Mesendoderm (in vitro differentiated cells): ENCODE results near the gene ASB13.

Source experiments
- DNase-seq: peaks from one replicate; pipeline ENCODE4 v3.0.0; 2013
- H2AK5ac ChIP-seq: 2 replicates; pipeline ENCODE4 v1.6.1; 2013; ENCODE audit warnings: low read length, inconsistent platforms
- H2BK120ac ChIP-seq: 2 replicates; pipeline ENCODE4 v1.6.1; 2013; ENCODE audit warnings: low read depth, mild to moderate bottlenecking, low read length, moderate library complexity, mixed read lengths
- H2BK15ac ChIP-seq: replicated peaks from 2 replicates; pipeline ENCODE4 v1.6.1; 2013; ENCODE audit warnings: low read depth, mild to moderate bottlenecking, moderate library complexity
- H2BK5ac ChIP-seq: 2 replicates; pipeline ENCODE4 v1.6.1; 2013; ENCODE audit warnings: low read length, inconsistent platforms
- H3K18ac ChIP-seq: 2 replicates; pipeline ENCODE4 v1.6.1; 2013; ENCODE audit warnings: mild to moderate bottlenecking, low read length, mixed read lengths
- H3K23ac ChIP-seq: one replicate; pipeline ENCODE4 v1.6.1; 2013; ENCODE audit warnings: low read length
- H3K27ac ChIP-seq: 2 replicates; pipeline ENCODE4 v1.5.1; 2013; ENCODE audit warnings: low read depth, mild to moderate bottlenecking, inconsistent platforms, low read length, moderate library complexity
- H3K27me3 ChIP-seq: 2 replicates; pipeline ENCODE4 v1.6.1; 2013; ENCODE audit warnings: low read length, control low read depth, mild to moderate bottlenecking, inconsistent platforms; ENCODE audit not compliant: insufficient read depth, poor library complexity
- H3K36me3 ChIP-seq: 2 replicates; pipeline ENCODE4 v1.6.1; 2013; ENCODE audit warnings: low read length, inconsistent platforms; ENCODE audit not compliant: control insufficient read depth, insufficient read depth
- H3K4ac ChIP-seq: one replicate; pipeline ENCODE4 v1.6.1; 2013; ENCODE audit warnings: low read depth, mild to moderate bottlenecking, low read length, moderate library complexity
- H3K4me1 ChIP-seq: 2 replicates; pipeline ENCODE4 v1.6.1; 2013; ENCODE audit warnings: low read depth, low read length, inconsistent platforms; ENCODE audit not compliant: control insufficient read depth
- H3K4me2 ChIP-seq: 2 replicates; pipeline ENCODE4 v1.6.1; 2013; ENCODE audit warnings: low read length
- H3K4me3 ChIP-seq: 2 replicates; pipeline ENCODE4 v1.5.1; 2013; ENCODE audit warnings: mild to moderate bottlenecking, low read length
- H3K56ac ChIP-seq: one replicate; pipeline ENCODE4 v1.6.1; 2013; ENCODE audit warnings: low read length
- H3K79me1 ChIP-seq: 2 replicates; pipeline ENCODE4 v1.6.1; 2013; ENCODE audit warnings: low read length, inconsistent platforms
- H3K79me2 ChIP-seq: 2 replicates; pipeline ENCODE4 v1.6.1; 2013; ENCODE audit warnings: mild to moderate bottlenecking, low read length; ENCODE audit not compliant: control insufficient read depth, insufficient read depth
- H3K9ac ChIP-seq: 2 replicates; pipeline ENCODE4 v1.6.1; 2013; ENCODE audit warnings: low read length, inconsistent platforms
- H4K5ac ChIP-seq: one replicate; pipeline ENCODE4 v1.6.1; 2013; ENCODE audit warnings: low read length
- H4K8ac ChIP-seq: one replicate; pipeline ENCODE4 v1.6.1; 2013; ENCODE audit warnings: low read depth, mild to moderate bottlenecking, control low read depth, low read length, moderate library complexity
- WGBS: extraction: QIAGEN DNeasy Blood & Tissue Kit; methylation state at CpG from one replicate; pipeline ENCODE4 v1.1.7; 2013; ENCODE audit warnings: low lambda C conversion rate, missing lambda C conversion rate; ENCODE audit not compliant: insufficient coverage; ENCODE audit errors: extremely low coverage; 5-methylcytosine and 5-hydroxymethylcytosine counted together

The ASB13 gene

DNA sequence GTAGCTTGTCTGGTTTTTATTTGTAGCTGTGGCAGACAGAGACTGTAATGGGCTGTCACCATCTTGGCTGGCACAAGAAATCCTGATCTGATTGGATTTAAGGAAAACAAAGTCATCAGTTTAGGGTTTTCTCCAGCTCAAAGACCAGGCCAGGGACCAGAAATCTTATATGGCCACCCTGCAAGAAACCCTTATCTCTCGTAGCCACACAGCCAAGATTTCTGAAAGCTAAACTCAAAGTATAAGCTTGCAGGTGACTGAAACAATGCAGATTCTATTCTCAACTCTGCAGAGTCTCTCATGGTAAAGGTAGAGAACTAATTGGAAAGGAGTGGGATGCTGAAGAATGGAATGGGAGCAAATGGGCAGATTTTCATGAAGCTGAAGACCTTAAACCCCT lies 3.2 kb upstream of the ASB13 start:
- Histone ChIP-seq H3K27ac (no peak overlapping the region), H4K5ac (no peak overlapping the region), H3K18ac (no peak overlapping the region), H3K79me2 (no peaks in the 10 kb centered on the region), H3K27me3 (no peaks in the 10 kb centered on the region), H4K8ac (no peak overlapping the region), H3K4me3 (no peak overlapping the region), H2AK5ac (no peak overlapping the region), H3K36me3 (no peaks in the 10 kb centered on the region), H2BK5ac (no peak overlapping the region), H3K9ac (no peak overlapping the region), H3K4ac (no peak overlapping the region), H3K23ac (no peak overlapping the region), H2BK15ac (no peak overlapping the region), H3K4me1 (peaks cover 2% of the 10 kb centered on the region), H3K56ac (no peak overlapping the region), H3K79me1 (peaks cover 2% of the 10 kb centered on the region), H2BK120ac (no peak overlapping the region), H3K4me2 (no peak overlapping the region)
- DNase-seq = no peak
- WGBS = no CpG with 5 or more reads among the region's 1 CpG

GRCh38 chr10:5668429-5668828 lies 2.0 kb upstream of the ASB13 start:
- Histone ChIP-seq H3K79me1 (peaks cover 2% of the 10 kb centered on the region), H3K4me3 (no peak overlapping the region), H4K8ac (no peak overlapping the region), H4K5ac (no peak overlapping the region), H2BK120ac (no peak overlapping the region), H3K36me3 (no peaks in the 10 kb centered on the region), H3K27ac (no peak overlapping the region), H3K9ac (no peak overlapping the region), H2BK5ac (no peak overlapping the region), H2AK5ac (no peak overlapping the region), H3K23ac (no peak overlapping the region), H2BK15ac (no peak overlapping the region), H3K4ac (no peak overlapping the region), H3K27me3 (no peaks in the 10 kb centered on the region), H3K4me1 (peaks cover 2% of the 10 kb centered on the region), H3K56ac (no peak overlapping the region), H3K4me2 (no peak overlapping the region), H3K79me2 (no peaks in the 10 kb centered on the region), H3K18ac (no peak overlapping the region)
- no CpG with 5 or more reads among the region's 4 CpGs for whole genome bisulfite sequencing
- DNase-seq = no peak

DNA sequence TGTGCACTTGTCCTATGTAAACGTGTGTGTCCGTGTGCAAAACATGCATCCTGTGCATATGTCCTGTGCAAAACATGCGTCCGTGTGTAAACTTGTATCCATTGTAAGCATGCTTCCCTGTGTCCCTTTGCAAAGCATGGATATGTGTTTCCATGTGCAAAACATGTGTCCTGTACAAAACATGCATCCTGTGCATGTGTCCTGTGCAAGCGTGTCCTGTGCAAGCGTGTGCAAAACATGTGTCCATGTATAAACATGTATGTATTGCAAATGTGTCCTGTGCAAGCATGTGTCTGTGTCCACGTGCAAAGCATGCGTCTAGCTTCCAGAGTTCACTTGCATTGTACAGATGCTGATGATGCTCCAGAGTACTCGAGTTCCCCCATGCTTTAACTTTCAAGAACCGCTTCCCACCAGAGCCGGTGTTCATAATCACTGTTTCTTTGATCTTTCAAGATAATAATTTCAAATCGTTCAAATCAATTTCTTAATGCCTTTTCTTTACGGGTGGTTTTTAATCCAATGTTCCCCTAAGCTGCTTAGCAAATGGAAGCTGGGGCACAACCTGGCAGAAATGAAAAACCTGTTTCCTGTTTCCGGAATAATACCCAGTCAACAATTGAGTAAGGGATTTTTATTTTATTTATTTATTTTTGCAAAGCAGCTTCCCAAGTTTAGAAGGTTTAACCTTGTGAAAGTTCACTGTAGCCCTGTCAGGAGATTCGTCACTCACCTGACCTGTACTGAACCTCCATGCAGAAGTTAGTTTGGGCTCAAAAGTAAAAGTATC lies 641 bp upstream of the ASB13 start:
- no peak overlapping the region for H3K4ac ChIP-seq
- H3K27ac ChIP-seq = no peak overlapping the region
- DNase-seq = no peak
- peak overlapping the region; percentile 61 for H3K4me3 ChIP-seq
- H3K36me3 ChIP-seq = no peaks in the 10 kb centered on the region
- no peaks in the 10 kb centered on the region for H3K79me2 ChIP-seq
- H3K4me1 ChIP-seq = peaks cover 2% of the 10 kb centered on the region
- H2BK5ac ChIP-seq = no peak overlapping the region
- no peak overlapping the region for H2BK120ac ChIP-seq
- H3K18ac ChIP-seq = no peak overlapping the region
- H3K56ac ChIP-seq = peak overlapping the region; percentile 91
- no peak overlapping the region for H2AK5ac ChIP-seq
- no CpG with 5 or more reads among the region's 15 CpGs for WGBS
- H4K8ac ChIP-seq = no peak overlapping the region
- H2BK15ac ChIP-seq = no peak overlapping the region
- no peak overlapping the region for H4K5ac ChIP-seq
- peak overlapping the region; percentile 99 for H3K4me2 ChIP-seq
- peak overlapping the region; percentile 83 for H3K9ac ChIP-seq
- H3K79me1 ChIP-seq = peaks cover 2% of the 10 kb centered on the region
- no peaks in the 10 kb centered on the region for H3K27me3 ChIP-seq
- peak overlapping the region; percentile 59 for H3K23ac ChIP-seq

DNA sequence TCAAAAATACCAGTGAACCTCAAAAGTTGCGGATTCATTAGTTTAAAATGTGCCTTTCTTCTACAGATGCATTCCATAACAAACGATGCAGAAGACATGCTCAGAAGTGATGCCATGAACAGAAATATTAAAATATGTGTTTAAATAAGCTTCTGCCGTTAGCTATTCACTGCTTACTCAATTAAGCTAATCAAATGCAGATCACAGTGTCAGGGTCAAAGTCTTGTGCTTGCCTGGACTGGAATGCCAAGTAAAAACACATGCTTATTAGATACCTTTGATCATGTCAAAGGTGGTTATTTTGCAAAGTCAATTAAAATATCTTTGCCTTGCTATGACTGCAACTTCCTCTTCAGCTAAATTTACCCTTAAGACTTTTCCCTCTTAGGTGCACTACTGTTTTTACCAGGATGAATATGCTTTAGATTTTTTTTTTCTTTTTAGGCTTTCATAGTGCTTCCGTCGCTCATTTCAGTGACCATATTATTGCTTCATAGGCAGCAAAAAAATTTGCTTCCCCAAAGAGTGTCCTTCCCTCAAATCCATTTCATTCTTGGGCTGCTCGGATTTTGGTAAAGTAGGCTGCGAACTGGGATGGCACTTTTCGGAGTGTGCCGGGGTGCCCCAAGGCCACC lies 905 bp downstream of the ASB13 start:
- peaks cover 2% of the 10 kb centered on the region for H3K79me1 ChIP-seq
- H2BK120ac ChIP-seq = no peak overlapping the region
- H3K4ac ChIP-seq = no peak overlapping the region
- WGBS = no CpG with 5 or more reads among the region's 9 CpGs
- no peak overlapping the region for H3K27ac ChIP-seq
- peak overlapping the region; percentile 78 for H3K4me3 ChIP-seq
- no peak overlapping the region for H3K18ac ChIP-seq
- peaks cover 2% of the 10 kb centered on the region for H3K4me1 ChIP-seq
- H3K36me3 ChIP-seq = no peaks in the 10 kb centered on the region
- no peak overlapping the region for H4K5ac ChIP-seq
- peak overlapping the region; percentile 24 for H3K4me2 ChIP-seq
- H3K23ac ChIP-seq = peak overlapping the region; percentile 80
- H3K56ac ChIP-seq = peak overlapping the region; percentile 96
- H2AK5ac ChIP-seq = no peak overlapping the region
- H3K9ac ChIP-seq = peak overlapping the region; percentile 83
- no peaks in the 10 kb centered on the region for H3K27me3 ChIP-seq
- no peak for DNase-seq
- no peak overlapping the region for H4K8ac ChIP-seq
- no peak overlapping the region for H2BK15ac ChIP-seq
- no peaks in the 10 kb centered on the region for H3K79me2 ChIP-seq
- no peak overlapping the region for H2BK5ac ChIP-seq

GRCh38 chr10:5663692-5664427 lies 2.5 kb downstream of the ASB13 start:
- Histone ChIP-seq H3K4me2 (no peak overlapping the region), H3K4ac (no peak overlapping the region), H3K23ac (no peak overlapping the region), H3K56ac (no peak overlapping the region), H2BK120ac (no peak overlapping the region), H3K79me1 (peaks cover 2% of the 10 kb centered on the region), H3K9ac (no peak overlapping the region), H2BK15ac (no peak overlapping the region), H3K36me3 (no peaks in the 10 kb centered on the region), H2BK5ac (no peak overlapping the region), H4K8ac (no peak overlapping the region), H3K4me3 (no peak overlapping the region), H3K4me1 (peaks cover 10% of the 10 kb centered on the region), H4K5ac (no peak overlapping the region), H3K79me2 (no peaks in the 10 kb centered on the region), H3K27ac (no peak overlapping the region), H3K27me3 (no peaks in the 10 kb centered on the region), H3K18ac (no peak overlapping the region), H2AK5ac (no peak overlapping the region)
- whole genome bisulfite sequencing = no CpG with 5 or more reads among the region's 12 CpGs
- DNase-seq = peak; percentile 45
